GM21390 (cell line): ENCODE measurements around the gene AHNAK.
"Not testable (repeated sequence)": the region's sequence is repeated elsewhere in the genome, so short reads cannot be mapped to it uniquely, and the experiment has no call there.

Source experiments
- ATAC-seq: cut with Tn5 transposase; IDR thresholded peaks from one replicate; pipeline ENCODE4 v1.9.1; 2021; ENCODE audit not compliant: unreplicated experiment

Gene AHNAK

DNA sequence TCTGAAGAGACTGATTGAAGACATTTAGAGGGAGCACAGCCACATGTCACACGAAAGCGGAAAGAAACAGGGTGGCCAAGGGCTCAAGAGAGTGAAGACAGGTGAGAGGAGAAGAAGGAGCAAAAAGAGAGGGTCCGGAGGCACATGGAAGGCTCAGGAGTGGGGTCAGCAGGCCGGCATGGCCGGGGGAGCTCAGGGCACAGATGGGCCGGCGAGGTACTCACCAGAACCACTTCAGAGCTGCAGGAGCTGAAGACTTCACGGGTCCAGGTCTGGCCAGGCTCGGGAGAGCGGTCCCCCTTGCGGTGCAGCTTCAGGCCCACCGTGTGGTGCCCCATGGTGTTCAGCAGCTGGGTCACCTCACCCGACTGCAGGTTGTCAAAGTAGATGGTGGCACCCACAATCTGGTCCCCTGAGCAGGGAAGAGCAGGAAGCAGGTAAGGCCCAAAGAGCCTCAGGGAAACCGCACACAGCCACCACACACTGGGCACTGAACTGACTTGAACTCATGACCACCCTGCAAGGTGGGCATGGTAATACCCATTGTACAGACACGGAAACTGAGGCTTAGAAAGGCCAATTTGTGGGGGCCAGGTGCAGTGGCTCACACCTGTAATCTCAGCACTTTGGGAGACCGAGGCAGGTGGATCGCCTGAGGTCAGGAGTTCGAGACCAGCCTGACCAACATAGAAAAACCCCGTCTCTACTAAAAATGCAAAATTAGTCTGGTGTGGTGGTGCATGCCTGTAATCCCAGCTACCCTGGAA lies 11.6 kb downstream of the AHNAK start:
- no peak for ATAC-seq

DNA sequence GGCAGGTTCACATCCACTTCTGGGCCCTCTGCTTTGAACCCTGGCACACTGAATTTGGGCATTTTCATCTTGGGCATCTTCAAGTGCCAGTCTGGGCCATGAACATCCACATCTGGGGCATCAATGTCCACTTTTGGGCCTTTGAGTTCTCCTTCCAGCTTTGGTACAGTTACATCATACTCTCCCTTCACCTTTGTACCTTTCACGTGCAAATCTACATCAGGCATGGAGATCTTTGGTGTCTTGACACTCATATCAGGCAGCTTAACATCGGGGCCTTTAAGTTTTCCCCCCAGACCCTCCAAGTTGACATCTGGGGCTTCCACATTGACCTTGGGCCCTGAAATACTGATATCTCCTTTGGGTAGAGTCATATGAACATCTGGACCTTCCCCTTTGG lies 14.5 kb downstream of the AHNAK start:
- no peak for ATAC-seq

DNA sequence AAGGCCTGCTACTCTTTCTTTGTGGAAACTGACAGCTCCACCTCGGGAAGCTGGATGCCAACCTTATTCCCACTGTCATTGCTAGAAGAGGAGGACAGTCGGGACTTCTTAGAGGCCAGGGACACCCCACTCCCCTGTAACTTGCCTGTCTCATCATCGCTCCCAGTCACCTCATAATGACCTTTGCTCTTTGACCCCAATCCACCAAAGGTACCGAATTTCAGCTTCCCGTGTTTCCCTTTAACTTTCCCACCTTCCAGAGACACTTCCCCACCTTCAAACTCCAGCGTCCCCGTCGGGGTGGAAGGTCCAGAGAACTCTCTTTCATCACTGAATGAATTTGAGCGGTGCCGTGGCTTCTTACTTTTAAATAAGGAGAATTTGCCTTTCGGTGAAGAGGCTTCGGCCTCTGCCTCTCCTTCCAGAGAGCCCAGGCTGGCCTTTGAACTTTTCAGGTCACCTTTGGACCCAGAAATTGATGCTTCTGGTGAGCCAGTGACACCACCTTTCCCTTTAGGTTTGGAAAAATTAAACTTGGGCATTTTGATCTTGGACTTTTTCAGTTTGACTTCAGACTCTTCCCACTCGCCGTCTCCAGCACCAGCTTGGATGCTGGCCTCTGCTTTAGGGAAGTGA lies 29.8 kb downstream of the AHNAK start:
- no peak for ATAC-seq

DNA sequence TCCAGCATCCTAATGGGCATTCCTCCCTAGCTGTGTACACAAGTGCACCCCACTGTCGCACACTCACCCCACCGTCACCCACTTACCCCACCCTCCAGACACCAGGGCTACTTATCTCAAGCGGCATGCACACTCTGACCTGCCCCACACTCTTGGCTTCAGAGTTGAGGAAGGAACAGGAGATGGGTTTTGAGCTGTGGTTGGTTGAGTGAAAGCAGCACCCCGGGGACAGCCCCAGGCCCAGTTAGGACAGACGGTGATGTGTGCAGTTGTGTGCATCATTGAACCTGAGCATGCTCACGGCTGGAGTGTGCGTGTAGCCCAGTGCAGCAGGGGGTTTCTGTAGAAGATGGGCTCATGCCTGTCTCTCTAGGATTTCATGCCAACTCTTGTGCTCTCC lies 32.5 kb downstream of the AHNAK start:
- ATAC-seq = no peak

DNA sequence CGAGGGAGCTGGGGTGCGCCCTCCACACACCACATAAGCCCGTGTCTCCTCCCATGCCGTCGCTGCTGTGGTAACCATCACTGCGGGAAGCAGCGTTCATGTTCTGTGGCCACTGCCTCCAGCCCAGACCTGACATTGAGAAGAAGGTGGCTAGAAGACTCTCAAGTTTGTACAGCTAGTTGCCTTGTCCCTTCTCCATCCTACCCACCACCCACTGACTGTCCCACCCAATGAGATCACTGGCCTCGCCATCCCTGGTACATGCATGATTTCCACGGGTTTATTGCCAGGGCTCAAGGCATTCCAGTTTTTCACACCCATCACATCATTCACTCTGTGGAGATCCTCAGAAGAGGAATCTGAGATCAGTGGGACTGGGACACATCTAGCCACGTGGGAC lies 33.0 kb downstream of the AHNAK start:
- ATAC-seq = no peak

DNA sequence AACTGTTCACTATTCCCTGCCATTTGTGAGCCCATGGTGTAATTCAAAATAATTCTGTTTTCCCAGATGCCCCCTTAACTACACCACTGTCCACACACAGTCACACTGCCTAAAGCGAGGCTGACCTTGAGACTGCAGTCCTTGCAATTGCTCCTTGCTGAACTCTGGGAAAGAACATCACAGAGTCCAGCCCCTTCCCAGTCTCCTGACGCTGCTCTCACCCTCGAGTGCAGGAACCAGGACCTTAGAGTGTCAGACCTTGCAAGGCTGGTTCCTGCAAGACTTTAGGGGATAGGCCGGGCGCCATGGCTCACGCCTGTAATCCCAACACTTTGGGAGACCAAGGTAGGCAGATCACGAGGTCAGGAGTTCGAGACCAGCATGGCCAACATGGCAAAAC lies 33.6 kb downstream of the AHNAK start:
- no peak for ATAC-seq

DNA sequence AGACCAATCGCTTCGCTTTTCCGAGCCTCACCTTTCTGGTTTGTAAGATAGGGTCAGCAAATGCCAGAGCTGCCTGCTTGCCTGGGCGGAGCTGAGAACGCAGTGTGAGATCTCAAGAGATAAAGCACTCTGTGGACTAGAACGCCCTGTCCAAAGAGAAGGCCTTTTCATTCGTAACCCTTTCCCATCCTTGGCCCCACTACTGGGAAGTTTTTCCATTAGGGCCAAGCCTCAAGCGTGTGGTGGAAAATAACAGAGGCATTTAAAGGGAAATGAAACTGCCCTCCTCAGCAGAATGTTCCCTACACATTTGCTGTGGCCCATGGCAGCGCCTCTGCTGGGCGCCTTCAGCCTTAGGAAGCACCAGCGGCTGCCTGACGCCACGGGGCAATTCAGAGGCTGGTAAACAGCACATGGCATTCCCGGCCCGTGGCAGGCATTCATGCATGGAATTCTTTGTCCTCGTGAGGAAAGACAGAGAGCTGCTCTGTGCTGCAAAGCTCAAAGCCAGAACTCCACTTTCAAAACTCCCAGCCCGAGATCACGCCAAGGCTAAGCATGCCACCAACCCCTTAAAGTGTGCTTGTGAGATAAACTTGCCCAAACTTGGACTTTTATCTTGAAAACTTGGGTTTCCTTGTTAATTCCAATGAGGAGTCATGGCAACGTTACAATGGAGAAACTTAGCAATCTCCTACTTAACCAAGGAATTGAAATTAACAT lies 38.1 kb downstream of the AHNAK start:
- ATAC-seq = no peak

DNA sequence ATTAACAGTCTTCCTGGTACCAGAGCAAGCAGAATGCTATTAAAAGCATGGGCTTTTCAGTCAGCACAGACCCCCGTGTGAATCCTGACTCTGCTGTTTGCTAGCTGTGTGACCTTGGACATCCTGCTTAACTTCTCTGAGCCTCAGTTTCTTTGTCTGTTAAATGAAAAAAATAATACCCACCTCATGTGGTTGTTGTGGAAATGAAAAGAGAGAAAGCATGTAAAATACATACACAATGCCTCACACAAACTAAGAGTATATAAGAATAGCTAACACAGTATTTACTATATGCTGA lies 39.5 kb downstream of the AHNAK start:
- no peak for ATAC-seq

DNA sequence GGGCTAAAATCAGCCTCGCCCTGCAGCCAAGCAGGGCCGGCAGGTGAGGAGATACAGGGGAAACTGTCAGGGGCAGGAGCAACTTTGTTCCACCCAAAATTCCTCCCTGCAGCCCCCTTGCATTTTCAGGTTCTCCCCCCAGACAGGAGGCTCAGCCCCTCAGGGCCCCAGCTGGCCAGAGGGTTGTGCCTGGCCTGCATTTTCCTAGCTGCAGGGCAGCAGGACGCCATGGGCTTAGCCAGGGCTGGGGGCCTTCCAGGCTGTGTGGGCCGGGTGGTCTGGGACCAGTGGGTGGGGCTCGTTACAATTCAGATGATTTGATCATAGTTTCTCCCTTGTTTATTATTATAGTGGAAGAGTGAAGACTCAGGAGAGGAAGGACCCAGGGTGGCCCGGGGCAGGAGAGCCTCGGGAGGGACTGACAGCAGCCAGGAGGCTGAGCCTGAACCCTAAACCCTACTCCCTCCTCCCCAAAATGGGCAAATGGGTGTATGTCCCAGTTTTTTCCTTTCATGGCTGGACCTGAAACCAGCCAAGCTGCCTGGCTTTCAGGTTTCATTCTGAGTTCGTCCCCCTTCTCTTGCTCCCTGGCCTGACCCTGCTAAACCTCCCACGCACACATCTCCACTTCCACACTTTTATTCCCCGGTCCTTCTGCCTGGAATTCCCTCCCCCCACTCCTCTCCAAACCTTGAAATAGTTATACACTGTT lies 40.0 kb downstream of the AHNAK start:
- ATAC-seq = no peak

DNA sequence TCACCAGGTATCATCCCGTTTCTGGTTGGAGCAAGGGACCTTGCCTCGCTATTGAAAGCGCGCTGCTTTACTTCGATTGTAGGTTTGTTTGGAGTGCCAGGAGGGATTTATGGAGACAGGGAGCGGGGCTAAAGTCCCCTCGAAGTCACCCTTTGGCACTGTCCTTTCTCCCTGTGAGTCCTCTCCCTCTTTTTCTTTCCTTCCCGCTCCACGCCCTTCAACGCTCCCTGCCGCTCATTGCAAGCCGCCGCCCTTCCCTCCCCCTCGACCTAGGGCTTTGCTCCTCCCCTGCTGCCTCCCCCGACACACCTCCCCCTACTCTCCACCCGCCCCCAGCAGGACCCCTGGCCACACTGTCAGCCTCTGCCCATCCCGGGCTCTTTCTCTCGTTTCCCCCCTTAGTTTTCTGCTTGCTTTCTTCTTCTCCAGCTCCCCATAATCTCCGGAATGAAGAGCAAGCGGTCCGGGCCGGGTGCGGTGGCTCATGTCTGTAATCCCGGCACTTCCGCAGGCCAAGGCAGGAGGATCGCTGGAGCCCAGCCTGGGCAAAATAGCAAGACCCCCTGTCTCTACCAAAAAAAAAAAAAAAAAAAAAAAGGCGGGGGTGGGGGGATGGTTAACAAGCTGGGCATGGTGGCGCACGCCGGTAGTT lies 41.0 kb downstream of the AHNAK start:
- no peak for ATAC-seq

DNA sequence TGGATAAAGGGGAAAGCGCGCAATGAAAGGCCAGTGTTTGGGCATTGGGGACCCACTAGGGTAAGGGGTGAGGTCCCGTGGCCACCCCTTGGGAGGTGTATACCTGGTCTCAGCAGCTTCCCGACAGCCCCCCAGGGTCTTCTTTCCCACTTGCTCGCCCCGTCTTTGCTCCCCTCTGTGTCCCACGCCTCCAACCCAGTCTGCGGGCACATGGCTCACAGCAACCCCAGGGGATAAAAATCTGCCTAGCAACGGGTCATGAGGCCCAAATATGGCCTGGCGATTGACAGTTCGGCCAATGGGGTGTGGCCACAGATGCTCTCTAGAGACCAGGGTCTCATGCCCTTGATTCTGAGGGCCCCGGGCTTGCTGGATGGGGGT lies 41.6 kb downstream of the AHNAK start:
- ATAC-seq = no peak

DNA sequence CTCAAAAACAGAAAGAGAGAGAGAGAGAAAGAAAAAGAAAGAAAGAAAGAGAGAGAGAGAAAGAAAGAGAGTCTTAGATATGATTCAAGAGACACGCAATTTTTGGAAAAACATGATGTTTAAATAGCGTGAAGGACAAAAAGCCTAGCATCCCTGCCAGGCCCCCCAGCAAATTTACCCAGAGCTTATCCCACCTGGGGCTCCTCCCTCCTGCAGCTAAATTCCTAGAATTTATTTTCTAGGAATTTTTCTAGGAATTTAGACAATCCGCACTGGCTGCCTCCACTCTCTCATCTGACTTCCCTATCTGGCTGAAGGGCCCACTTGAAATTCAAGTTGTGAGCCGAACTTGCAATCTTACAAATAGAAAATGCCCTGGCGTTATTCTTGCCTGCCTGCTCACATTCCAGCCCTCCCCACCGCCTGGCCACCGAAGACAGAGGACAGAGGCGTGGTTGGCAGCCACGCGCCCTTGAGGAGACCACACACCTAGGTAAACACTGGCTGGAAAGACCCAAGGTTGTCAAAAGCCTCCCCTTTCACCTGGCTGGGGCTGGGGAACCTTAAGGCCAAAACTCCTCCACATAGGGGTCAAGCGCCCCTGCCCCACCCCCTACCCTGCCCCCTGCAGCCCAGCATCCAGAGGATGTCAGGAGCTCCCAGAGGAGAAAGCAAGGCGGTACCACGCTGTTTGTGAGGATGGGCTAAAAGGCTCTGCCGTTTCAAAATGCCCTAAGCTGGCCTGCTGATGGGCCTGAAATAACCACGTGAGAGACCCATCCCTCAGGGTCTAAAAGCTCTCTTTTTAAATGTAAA lies 42.2 kb downstream of the AHNAK start:
- ATAC-seq = no peak

DNA sequence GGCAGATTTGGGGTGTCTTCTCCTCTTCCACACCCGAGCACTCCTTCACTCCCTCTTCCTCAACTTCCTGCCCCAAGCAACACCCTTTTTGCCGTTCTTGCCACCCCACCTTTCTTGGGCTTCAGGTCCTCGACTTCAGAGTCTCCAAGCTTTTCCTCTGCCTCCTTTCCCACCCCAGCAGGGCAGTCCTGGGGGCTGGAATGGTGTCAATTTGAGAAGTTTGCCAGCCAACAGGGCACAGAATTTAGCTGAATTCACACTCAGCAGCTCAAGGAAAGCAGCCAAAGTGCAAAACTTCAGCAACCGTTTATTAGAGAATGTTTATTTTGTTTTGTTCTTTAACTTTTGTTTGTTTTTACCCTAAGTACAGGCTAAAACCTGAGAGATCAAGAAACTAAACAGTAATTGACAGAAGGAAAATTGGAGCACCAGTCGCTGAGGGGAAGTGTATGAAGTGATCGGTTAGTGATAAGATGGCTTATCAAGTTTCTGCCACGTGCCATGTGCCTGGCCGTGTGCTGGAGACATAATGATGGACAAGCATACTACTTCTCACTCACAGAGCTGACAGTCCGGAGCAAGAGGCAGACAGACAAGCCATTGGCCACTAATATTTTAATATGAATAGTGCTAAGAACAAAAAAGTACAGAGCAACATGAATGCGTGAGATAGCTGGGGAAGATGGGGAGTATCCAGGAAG lies 44.4 kb downstream of the AHNAK start:
- ATAC-seq = no peak

DNA sequence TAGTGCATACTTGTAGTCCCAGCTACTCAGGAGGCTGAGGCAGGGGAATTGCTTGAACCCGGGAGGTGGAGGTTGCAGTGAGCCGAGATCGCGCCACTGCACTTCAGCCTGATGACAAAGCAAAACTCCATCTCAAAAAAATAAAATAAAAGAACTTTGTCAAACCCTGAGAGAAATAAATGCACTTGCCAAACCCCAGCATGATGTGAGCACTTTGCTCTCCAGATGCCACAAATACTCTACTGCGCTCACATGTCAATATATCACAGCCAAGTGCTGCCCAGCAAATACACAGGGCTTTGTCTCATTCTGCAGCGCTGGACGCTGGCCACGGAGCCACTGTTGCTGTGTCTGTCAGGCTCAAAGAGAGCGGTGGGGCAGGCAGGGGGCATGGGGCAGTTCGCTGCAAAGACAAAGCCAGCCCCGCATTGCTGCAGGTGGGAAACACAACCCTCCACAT lies 45.1 kb downstream of the AHNAK start:
- no peak for ATAC-seq

DNA sequence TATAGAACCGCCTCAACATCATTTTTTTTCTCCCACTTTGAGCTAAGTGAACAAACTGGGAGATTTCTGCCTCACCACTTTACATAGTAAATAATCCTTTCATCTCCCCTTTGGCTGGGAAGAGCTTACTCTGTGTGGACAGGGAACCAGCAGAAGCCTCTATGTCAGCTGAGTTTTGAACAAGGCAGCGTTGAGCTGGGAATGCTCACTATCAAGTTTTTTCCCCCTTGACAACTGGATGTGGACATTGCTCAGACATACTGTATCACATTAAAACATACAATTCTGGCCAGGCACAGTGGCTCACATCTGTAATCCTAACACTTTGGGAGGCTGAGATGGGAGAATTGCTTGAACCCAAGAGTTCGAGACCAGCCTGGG lies 46.0 kb downstream of the AHNAK start:
- ATAC-seq = no peak

DNA sequence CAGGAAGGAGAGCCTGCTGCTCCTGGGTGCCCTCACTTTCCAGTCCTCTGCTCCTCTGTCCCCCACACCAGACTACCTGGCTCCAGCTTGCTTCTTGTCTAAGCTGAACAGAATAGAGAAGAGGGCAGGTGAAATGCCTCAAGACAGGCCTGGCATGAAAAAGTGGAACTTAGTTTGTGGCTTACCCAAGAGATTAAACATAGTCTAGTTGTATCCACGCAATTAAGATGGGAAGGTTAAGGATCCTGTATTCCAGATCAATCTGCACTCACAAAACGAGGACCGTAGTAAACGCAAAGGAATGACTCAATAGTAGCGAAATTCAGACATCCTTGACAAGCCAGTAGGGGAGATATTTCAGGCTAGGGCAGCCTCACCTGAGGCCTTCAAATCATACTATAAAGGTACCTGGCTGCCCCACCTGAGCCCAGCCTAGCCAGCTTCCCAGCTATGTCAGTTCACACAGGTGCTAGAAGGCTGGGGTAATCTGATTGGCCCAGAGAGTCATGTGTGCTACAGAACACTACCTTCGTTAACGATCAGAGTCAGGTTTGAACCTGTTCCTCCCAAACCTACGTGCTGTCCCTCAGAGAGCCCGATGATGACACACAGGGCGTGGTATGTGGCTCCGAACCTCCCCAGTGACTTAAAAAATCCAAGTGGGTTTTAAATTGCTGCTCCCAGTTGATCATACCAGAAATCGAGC lies 46.5 kb downstream of the AHNAK start:
- ATAC-seq = no peak

DNA sequence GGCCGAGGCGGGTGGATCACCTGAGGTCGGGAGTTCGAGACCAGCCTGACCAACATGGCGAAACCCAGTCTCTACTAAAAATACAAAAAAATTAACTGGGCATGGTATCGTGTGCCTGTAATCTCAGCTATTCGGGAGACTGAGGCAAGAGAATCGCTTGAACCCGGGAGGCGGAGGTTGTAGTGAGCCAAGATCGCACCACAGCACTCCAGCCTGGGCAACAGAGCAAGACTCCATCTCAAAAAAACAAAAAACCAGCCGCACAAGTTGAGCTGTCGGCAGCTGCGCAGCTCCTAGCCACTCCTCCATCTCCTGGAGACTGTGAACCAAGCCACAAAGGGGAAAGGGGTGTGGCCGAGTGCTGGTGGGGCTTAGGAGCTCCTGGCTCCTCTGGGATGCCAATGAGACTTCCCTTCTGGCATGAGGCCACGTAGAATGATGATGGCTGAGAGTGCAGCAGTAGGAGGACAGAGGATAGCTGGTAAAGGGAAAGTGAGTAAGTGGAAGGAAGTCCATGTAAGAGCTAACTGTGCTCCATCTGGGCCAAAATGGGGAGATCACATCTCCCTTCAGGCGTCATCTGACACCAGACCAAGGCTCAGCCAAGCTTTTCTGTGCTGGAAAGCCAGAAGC lies 47.2 kb downstream of the AHNAK start:
- not testable (repeated sequence) for ATAC-seq

DNA sequence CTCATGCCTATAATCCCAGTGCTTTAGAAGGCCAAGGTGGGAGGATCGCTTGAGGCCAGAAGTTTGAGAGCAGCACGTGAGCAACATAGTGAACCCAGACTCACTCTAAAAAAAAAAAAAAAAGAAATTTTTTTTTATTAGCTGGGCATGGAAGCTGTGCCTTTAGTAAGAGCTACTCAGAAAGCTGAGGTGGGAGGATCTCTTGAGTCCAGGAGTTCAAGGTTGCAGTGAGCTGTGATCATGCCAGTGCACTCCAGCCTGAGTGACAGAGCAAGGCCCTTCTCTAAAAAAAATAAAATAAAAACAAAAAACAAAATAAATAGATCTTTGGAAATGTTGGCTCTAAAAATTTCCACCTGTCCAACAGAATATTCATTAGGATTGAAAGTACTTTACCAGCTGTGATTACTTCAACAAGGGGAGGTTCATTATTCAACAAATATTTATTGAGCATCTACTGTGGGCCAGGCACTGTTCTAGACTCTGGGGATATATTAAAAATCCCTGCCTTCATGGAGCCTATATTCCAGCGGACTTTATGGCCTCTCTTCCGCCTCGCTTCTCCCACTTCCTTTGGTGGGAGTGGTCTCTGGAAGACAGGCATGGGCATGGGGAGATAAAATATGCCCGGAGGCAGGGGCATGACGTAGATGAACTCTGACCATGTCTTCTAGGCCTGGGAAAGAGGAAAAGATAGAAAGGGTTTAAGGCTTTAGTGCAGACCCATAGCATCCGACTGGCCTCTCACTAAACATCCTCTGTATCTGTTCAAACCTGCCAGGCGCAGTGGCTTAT lies 47.9 kb downstream of the AHNAK start:
- no peak for ATAC-seq
